Gastroesophageal sphincter (tissue), 4 donors: Measurements from ENCODE around the gene KRTAP4-2. TPM values are rescaled to one million over a fixed set of nuclear protein-coding genes. Genes with fewer than 3 reads are reported as not detected.
"Not testable (repeated sequence)": the region's sequence is repeated elsewhere in the genome, so short reads cannot be mapped to it uniquely, and the experiment has no call there.

ENCODE experiments used
- ATAC-seq: fragments of 150-250 bp; one replicate; pipeline ENCODE4 v1.9.1; 2016; ENCODE audit warnings: mild to moderate bottlenecking, moderate library complexity
- H3K27ac ChIP-seq, 4 donors: fragments of 200-600 bp; sonication (generic) in 3 of 4; 1 replicate in 3 of 4; 2 replicates in 1 of 4; pipeline ENCODE4 v1.5.1; 2016 to 2019
- H3K27me3 ChIP-seq: fragments of 200-600 bp; sonication (generic); one replicate; pipeline ENCODE4 v1.5.1; 2019
- H3K36me3 ChIP-seq, 2 donors: fragments of 200-600 bp; sonication (generic); one replicate each; pipeline ENCODE4 v1.5.1; 2019; ENCODE audit warnings: control low read depth in 1 of 2
- H3K4me1 ChIP-seq, 3 donors: fragments of 200-600 bp; sonication (generic); 1 replicate in 2 of 3; 2 replicates in 1 of 3; pipeline ENCODE4 v1.5.1; 2016 to 2019; ENCODE audit warnings: control low read depth in 2 of 3
- H3K4me3 ChIP-seq, 2 donors: fragments of 200-600 bp; sonication (generic); one replicate each; pipeline ENCODE4 v1.5.1; 2019; ENCODE audit warnings: mild to moderate bottlenecking in 1 of 2, moderate library complexity in 1 of 2
- H3K9me3 ChIP-seq, 3 donors: fragments of 200-600 bp; sonication (generic); one replicate each; pipeline ENCODE4 v1.5.1; 2017 to 2019; ENCODE audit warnings: control low read depth in 2 of 3
- CTCF ChIP-seq, 4 experiments: fragments of 200-600 bp in 2 of 4; fragments of 450-650 bp in 2 of 4; sonication (generic) in 1 of 4; IDR thresholded peaks; one replicate each; pipeline ENCODE4 v1.5.1; 2017 to 2019; ENCODE audit warnings: antibody characterized with exemption in 4 of 4, mild to moderate bottlenecking in 2 of 4, moderate library complexity in 2 of 4
- EP300 ChIP-seq: sonication (generic); formaldehyde crosslinking; IDR thresholded peaks from one replicate; pipeline ENCODE4 v1.6.1; 2017; ENCODE audit warnings: antibody characterized with exemption, mild to moderate bottlenecking
- POLR2A ChIP-seq, 2 donors: fragments of 450-650 bp; IDR thresholded peaks; one replicate each; pipeline ENCODE4 v1.6.1; 2017; ENCODE audit warnings: antibody characterized with exemption in 2 of 2, mild to moderate bottlenecking in 2 of 2, moderate library complexity in 1 of 2
- POLR2AphosphoS5 ChIP-seq: sonication (generic); formaldehyde crosslinking; IDR thresholded peaks from one replicate; pipeline ENCODE4 v1.6.1; 2017; ENCODE audit warnings: antibody characterized with exemption
- WGBS, 2 donors: methylation state at CpG; one replicate each; pipeline ENCODE4 v1.1.5; 2018; ENCODE audit warnings: low coverage in 1 of 2; 5-methylcytosine and 5-hydroxymethylcytosine counted together
- total RNA-seq, 4 donors: library from RNA; depleted of rRNA; stranded (reverse); fragments of >200 nt; gene quantifications; one replicate each; pipeline ENCODE4 v1.1.0, GENCODE V29; 2016

Gene KRTAP4-2
- total RNA-seq, 4 donors from 2014 or later: not detected

DNA sequence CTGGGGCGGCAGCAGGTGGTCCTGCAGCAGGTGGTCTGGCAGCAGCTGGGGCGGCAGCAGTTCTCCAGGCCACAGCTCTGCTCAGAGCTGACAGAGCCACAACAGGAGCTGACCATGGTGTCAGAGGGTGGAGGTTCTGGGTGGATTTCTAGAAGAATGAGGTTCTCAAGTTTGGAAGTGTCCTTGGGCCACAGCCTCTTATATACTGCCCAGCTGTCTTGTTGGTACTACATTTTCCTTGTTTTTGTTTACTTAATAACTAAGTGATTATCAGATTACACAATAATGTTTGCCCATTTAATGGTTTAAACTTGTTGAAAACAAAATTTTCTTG is 28.4 kb downstream of the KRTAP4-2 start, which contains the start of gene KRTAP4-5:
KRTAP4-5 (minus strand) TSS at position 174 of the 334 bp plus-strand sequence; CDS start at position 116, 58 bp downstream.
- Histone ChIP-seq H3K4me1 (no peaks in the 10 kb centered on the region), H3K36me3 (no peaks in the 10 kb centered on the region), H3K27me3 (peaks cover 11% of the 10 kb centered on the region), H3K4me3 (no peak within 1 kb of the TSS), H3K27ac (no peak within 1 kb of the TSS), H3K9me3 (peaks cover 0 to 7% (median 0%) of the 10 kb centered on the region in 3 donors)
- TF ChIP-seq EP300 (no peak), CTCF (IDR thresholded peaks at IDR 0.05) (no peak), POLR2AphosphoS5 (no peak), POLR2A (IDR thresholded peaks at IDR 0.05) (no peak)
- no CpG with 5 or more reads among the region's 2 CpGs for WGBS, 2 donors
- ATAC-seq: no peak

DNA sequence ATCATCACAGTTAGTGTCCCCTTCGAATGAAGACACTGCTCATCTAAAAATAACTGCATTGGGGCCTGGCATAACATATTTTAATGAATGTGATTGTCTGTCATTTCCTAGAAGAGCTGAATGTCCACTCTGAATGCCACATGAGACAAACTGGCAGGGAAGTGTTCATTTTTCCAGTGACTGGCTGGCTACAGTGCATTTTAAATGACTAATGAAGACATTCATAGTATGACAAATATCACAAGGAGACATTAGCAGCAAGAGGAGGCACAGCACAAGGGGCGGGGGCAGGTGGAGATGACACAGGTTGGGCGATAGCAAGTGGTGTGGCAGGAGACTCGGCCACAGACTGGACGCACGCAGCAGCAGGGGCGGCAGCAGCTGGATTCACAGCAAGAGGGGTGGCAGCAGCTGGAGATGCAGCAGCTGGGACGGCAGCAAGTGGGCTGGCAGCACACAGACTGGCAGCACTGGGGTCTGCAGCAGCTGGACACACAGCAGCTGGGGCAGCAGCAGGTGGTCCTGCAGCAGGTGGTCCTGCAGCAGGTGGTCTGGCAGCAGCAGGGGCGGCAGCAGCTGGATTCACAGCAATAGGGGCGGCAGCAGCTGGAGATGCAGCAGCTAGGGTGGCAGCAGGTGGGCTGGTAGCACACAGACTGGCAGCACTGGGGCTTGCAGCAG is 28.9 kb downstream of the KRTAP4-2 start:
- H3K36me3 ChIP-seq, H3K4me3 ChIP-seq, ATAC-seq, H3K4me1 ChIP-seq, H3K27me3 ChIP-seq, H3K9me3 ChIP-seq, H3K27ac ChIP-seq: not testable (repeated sequence)
- WGBS, 2 donors: 67 to 73% methylated on average over 1 to 7 of the region's 10 CpGs

GRCh38 chr17:41147531-41148204 is 30.4 kb downstream of the KRTAP4-2 start:
- H3K27ac ChIP-seq: no peak overlapping the region
- no peaks in the 10 kb centered on the region for H3K4me1 ChIP-seq
- TF ChIP-seq CTCF (IDR thresholded peaks at IDR 0.05) (no peak), EP300 (no peak), POLR2A (IDR thresholded peaks at IDR 0.05) (no peak), POLR2AphosphoS5 (no peak)
- ATAC-seq: no peak
- H3K4me3 ChIP-seq: no peak overlapping the region
- peaks cover 0 to 16% (median 0%) of the 10 kb centered on the region in 3 donors for H3K9me3 ChIP-seq
- no peaks in the 10 kb centered on the region for H3K36me3 ChIP-seq
- WGBS, 2 donors: 83 to 88% methylated on average over 2 of the region's 2 CpGs
- peaks cover 9% of the 10 kb centered on the region for H3K27me3 ChIP-seq

GRCh38 chr17:41145261-41145660 is 32.8 kb downstream of the KRTAP4-2 start:
- TF ChIP-seq CTCF (IDR thresholded peaks at IDR 0.05): no peak
- WGBS, 2 donors: 86 to 96% methylated on average over 2 of the region's 2 CpGs
- ATAC-seq: no peak

GRCh38 chr17:41144846-41145245 is 33.2 kb downstream of the KRTAP4-2 start:
- ATAC-seq: no peak
- no peak for TF ChIP-seq CTCF (IDR thresholded peaks at IDR 0.05)
- TF ChIP-seq POLR2A (IDR thresholded peaks at IDR 0.05): no peak
- no peak for TF ChIP-seq EP300
- no peak for TF ChIP-seq POLR2AphosphoS5
- 32 to 100% methylated on average over 1 of the region's 1 CpG for WGBS, 2 donors
- H3K27ac ChIP-seq: no peak overlapping the region
- no peak overlapping the region for H3K4me3 ChIP-seq
- H3K27me3 ChIP-seq: peaks cover 14% of the 10 kb centered on the region
- peaks cover 0 to 27% (median 0%) of the 10 kb centered on the region in 3 donors for H3K9me3 ChIP-seq
- no peaks in the 10 kb centered on the region for H3K36me3 ChIP-seq
- H3K4me1 ChIP-seq: no peaks in the 10 kb centered on the region

More at GRCh38 chr17:41145261-41145660, 32.8 kb downstream of the KRTAP4-2 start:
- H3K27ac ChIP-seq: no peak overlapping the region
- H3K4me1 ChIP-seq: no peaks in the 10 kb centered on the region
- peaks cover 10% of the 10 kb centered on the region for H3K27me3 ChIP-seq
- H3K36me3 ChIP-seq: no peaks in the 10 kb centered on the region
- peaks cover 0 to 23% (median 0%) of the 10 kb centered on the region in 3 donors for H3K9me3 ChIP-seq
- no peak overlapping the region for H3K4me3 ChIP-seq
